ENCODE results near the gene RPL14. TPM values are rescaled to one million over a fixed set of nuclear protein-coding genes. Genes with fewer than 3 reads are reported as not detected.
A peak's percentile ranks its signal among the peaks of the same experiment; 100 is the strongest.

The RPL14 gene
- polyA plus RNA-seq, 3 donors, result 316 to 377 (median 348) TPM

- Histone ChIP-seq H3K79me2 (ENCODE audit: insufficient read depth, low read length) (peaks cover 31% of the 10 kb centered on the region), H3K9me3 (replicated peaks in 1 of 2; ENCODE audit: control insufficient read depth in 1 of 2, insufficient read depth in 1 of 2, low read length in 2 of 2) (no peaks in the 10 kb centered on the region), H3K4me3 (replicated peaks in 1 of 3; ENCODE audit: low read depth in 2 of 3, low read length in 3 of 3) (no peak overlapping the region), H3K4me1 (ENCODE audit: control insufficient read depth in 1 of 2, insufficient read depth in 2 of 2, low read length in 2 of 2) (peaks cover 31 to 45% of the 10 kb centered on the region in 2 donors), H3K27ac (ENCODE audit: low read depth in 1 of 2, low read length in 2 of 2) (no peak overlapping the region), H3K27me3 (ENCODE audit: control insufficient read depth in 2 of 2, insufficient read depth in 2 of 2, low read length in 2 of 2) (no peaks in the 10 kb centered on the region), H3K4me2 (replicated peaks; ENCODE audit: extremely low read depth, low read length, poor library complexity, severe bottlenecking) (no peak overlapping the region), H3K9ac (ENCODE audit: insufficient read depth, low read length, poor library complexity, severe bottlenecking) (no peak overlapping the region), H2AFZ (ENCODE audit: insufficient read depth, low read depth, low read length, poor library complexity, severe bottlenecking) (no peak overlapping the region), H3K36me3 (replicated peaks in 1 of 2; ENCODE audit: control insufficient read depth in 1 of 2, insufficient read depth in 2 of 2, low read length in 2 of 2) (peaks cover 17 to 23% of the 10 kb centered on the region in 2 donors), H4K20me1 (ENCODE audit: insufficient read depth, low read length) (peaks cover 12% of the 10 kb centered on the region)
- Mint-ChIP-seq H3K27me3 (ENCODE audit: low read depth in 3 of 3) (no peaks in the 10 kb centered on the region), H3K4me3 (peak overlapping the region in 1 of 2 donors; percentile 7), H3K36me3 (peaks cover 25 to 29% of the 10 kb centered on the region in 2 donors), H3K27ac (no peak overlapping the region), H3K9me3 (no peaks in the 10 kb centered on the region), H3K4me1 (peaks cover 33% of the 10 kb centered on the region)
- no peak for DNase-seq
- TF ChIP-seq CTCF (IDR thresholded peaks at IDR 0.05), result no peak
- intact Hi-C loops (cut with micrococcal nuclease), result loop anchor here (10.0 kb wide), 3 partner anchors 141 to 1509 kb away; partner anchors contain the start of genes CTNNB1 (in 1 of the 2) and ULK4 (in 1 of the 2)
- WGBS (ENCODE audit: insufficient coverage), result 93% methylated on average over 2 of the region's 4 CpGs
Observed at GRCh38 chr3:40455328-40455727, 1.8 kb upstream of the RPL14 start.

GRCh38 chr3:40456279-40456939 lies 730 bp upstream of the RPL14 start:
- H2AFZ ChIP-seq (ENCODE audit: insufficient read depth, low read depth, low read length, poor library complexity, severe bottlenecking), result peak overlapping the region; percentile 84
- Mint-ChIP-seq H3K4me1 (peaks cover 34% of the 10 kb centered on the region), H3K27ac (peak overlapping the region; percentile 90 to 95 (median 92)), H3K27me3 (ENCODE audit: low read depth in 3 of 3) (no peaks in the 10 kb centered on the region), H3K36me3 (peaks cover 25 to 33% of the 10 kb centered on the region in 2 donors), H3K4me3 (peak overlapping the region; percentile 87 to 97), H3K9me3 (no peaks in the 10 kb centered on the region)
- H4K20me1 ChIP-seq (ENCODE audit: insufficient read depth, low read length), result peaks cover 12% of the 10 kb centered on the region
- WGBS (ENCODE audit: insufficient coverage), result 51% methylated on average over 14 of the region's 29 CpGs
- peak overlapping the region; percentile 52 to 85 (median 66) for H3K4me3 ChIP-seq (replicated peaks in 1 of 3; ENCODE audit: low read depth in 2 of 3, low read length in 3 of 3)
- H3K36me3 ChIP-seq (replicated peaks in 1 of 2; ENCODE audit: control insufficient read depth in 1 of 2, insufficient read depth in 2 of 2, low read length in 2 of 2), result peaks cover 28 to 34% of the 10 kb centered on the region in 2 donors
- no peak for TF ChIP-seq CTCF (IDR thresholded peaks at IDR 0.05)
- DNase-seq, result no peak
- peak overlapping the region; percentile 84 for H3K4me2 ChIP-seq (replicated peaks; ENCODE audit: extremely low read depth, low read length, poor library complexity, severe bottlenecking)
- peak overlapping the region; percentile 89 for H3K9ac ChIP-seq (ENCODE audit: insufficient read depth, low read length, poor library complexity, severe bottlenecking)
- H3K27me3 ChIP-seq (ENCODE audit: control insufficient read depth in 2 of 2, insufficient read depth in 2 of 2, low read length in 2 of 2), result no peaks in the 10 kb centered on the region
- intact Hi-C loops (cut with micrococcal nuclease), result loop anchor here (10.0 kb wide), 3 partner anchors 142 to 1508 kb away; partner anchors contain the start of genes CTNNB1 (in 1 of the 2) and ULK4 (in 1 of the 2)
- peaks cover 31% of the 10 kb centered on the region for H3K79me2 ChIP-seq (ENCODE audit: insufficient read depth, low read length)
- peak overlapping the region; percentile 52 to 86 for H3K27ac ChIP-seq (ENCODE audit: low read depth in 1 of 2, low read length in 2 of 2)
- no peaks in the 10 kb centered on the region for H3K9me3 ChIP-seq (replicated peaks in 1 of 2; ENCODE audit: control insufficient read depth in 1 of 2, insufficient read depth in 1 of 2, low read length in 2 of 2)
- peaks cover 31 to 45% of the 10 kb centered on the region in 2 donors for H3K4me1 ChIP-seq (ENCODE audit: control insufficient read depth in 1 of 2, insufficient read depth in 2 of 2, low read length in 2 of 2)
